Inflammatory macrophage (primary cell): ENCODE data around the gene IKZF4.
"Not testable (repeated sequence)": the region's sequence is repeated elsewhere in the genome, so short reads cannot be mapped to it uniquely, and the experiment has no call there.

Experiments used
- DNase-seq, 2 donors: peaks; one replicate each; pipeline ENCODE4 v3.0.0-alpha.2; 2020 to 2022

Gene IKZF4

DNA sequence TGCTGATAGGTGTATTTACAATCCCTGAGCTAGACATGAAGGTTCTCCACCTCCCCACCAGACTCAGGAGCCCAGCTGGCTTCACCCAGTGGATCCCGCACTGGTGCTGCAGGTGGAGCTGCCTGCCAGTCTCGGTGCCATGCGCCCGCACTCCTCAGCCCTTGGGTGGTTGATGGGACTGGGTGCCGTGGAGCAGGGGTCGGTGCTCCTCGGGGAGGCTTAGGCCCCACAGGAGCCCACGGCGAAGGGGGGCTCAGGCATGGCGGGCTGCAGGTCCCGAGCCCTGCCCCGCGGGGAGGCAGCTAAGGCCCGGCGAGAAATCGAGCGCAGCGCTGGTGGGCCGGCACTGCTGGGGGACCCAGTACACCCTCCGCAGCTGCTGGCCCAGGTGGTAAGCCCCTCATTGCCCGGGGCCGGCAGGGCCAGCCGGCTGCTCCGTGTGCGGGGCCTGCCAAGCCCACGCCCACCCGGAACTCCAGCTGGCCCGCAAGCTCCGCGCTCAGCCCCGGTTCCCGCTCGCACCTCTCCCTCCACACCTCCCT, 20.8 kb upstream of the IKZF4 start:
- not testable (repeated sequence) for DNase-seq

DNA sequence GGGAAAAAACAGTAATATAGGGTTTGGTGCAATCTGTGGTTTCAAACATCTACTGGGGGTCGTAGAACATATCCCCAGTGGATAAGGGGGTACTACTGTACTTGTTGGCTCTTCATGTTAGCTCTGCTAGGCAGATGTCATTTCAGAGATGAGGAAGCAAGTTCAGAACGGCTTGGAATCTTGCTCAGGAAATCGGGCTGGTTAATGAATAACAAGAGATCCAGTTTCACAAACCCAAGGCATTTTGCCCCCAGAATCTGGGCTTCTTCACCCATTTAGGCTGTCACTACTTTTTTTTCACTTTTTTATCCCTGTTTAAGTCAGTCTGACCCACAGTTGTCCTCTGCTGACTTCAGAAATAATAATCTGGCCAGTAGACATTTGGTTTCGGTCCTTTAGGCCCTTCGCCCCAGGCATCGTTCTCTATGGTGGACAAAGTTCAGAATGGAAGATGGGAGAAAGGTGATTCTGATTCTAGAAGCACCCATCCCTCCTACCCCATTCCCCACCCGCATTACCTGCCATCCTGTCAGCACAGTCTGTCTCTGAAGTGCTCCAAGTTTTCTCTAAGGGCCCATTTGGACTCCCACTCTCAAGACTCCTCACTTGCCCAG, 19.2 kb upstream of the IKZF4 start:
- DNase-seq = no peak

DNA sequence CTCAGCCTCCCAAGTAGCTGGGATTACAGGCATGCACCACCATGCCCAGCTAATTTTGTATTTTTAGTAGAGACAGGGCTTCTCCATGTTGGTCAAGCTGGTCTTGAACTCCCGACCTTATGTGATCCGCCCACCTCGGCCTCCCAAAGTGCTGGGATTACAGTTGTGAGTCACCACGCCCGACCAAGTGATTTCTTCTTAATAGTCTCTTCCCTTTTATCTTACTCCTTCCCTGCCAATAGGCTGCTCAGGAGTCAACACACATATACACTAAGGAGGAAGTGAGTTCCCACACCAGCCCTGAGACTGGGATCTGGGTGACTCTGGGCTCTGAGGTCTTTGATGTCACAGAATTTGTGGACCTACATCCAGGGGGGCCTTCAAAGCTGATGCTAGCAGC, 17.5 kb upstream of the IKZF4 start:
- peak; percentile 85 to 89 for DNase-seq

DNA sequence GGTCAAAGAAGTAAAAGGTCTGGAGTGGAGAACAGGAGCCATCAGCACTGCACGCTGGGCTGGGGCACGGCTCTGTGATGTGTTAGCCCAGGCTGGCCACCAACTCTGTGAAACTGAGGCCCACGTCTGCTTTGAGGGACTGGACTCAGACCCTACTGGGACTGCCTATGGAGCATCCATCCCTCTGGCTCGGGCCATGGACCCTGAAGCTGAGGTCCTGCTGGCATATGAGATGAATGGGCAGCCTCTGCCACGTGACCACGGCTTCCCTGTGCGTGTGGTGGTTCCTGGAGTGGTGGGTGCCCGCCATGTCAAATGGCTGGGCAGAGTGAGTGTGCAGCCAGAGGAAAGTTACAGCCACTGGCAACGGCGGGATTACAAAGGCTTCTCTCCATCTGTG, 16.6 kb upstream of the IKZF4 start:
- no peak for DNase-seq

DNA sequence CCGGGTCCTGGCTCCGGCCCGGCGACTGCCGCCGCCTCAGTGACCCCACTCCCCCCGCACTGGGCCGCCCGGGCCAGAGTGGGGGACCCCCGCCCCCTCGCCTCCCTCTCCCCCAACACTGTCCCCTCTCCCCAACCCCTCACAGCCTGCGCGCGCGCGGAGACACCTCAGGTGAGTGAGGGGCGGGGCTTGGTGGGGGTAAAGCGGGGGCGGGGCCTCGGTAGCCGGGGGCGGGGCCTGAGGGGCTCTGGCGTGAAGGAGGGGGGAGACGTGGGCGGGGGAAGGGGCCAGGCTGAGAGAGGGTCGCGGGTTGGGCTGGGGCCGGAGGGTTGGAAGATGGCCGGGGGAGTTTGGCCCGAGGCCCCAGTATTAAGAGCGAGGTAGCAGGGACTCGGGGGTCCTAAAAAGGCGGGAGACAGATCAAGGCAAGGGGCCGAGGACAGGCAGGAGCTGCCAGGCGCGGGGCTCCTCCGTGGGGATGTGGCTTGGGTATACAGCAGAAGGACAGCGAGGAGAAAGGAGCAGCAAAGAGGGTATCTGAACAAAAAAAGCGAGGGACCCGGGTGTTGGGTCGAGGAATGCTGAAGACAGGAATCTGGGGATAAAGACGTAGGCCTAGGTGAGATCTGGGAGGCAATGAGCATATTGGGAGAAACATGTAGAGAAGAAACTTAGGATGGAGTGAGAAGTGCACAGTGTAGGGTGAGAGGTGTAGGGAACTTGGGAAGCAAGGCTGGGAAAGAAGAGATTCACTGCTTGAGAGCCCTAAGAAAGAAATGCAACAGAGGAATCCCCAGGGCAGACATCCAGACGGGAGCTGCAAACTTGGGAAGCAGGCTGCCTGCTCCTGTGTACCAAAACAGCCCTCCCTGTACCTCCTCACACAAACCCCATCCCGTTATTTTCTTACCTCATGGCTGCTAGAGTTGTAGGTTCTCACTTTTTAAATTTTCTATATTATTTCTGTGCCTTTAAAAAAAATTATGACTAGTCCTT, 13.0 kb upstream of the IKZF4 start:
- DNase-seq = no peak

DNA sequence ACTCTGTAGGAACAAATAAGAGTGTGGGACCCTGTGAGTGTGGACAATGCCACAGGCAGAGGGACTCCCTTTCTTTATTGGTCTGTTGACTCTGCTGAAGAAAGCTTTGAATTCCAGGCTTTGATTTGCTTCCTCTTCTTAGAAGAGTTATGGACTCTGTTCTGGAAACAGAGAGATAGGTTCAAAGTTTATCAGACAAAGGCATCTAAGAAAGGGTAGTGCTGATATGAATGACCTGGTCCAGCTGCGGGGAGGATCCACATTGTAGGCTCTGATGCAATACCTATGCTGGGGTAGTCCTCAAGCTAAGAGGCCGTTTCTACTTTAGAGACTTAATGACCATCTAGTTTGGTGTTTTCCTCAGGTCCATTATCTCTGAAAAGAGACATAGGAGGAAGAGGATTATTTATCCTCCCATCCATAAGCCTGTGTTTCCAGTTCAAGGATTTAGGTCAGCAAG, 10.7 kb upstream of the IKZF4 start:
- DNase-seq = no peak

DNA sequence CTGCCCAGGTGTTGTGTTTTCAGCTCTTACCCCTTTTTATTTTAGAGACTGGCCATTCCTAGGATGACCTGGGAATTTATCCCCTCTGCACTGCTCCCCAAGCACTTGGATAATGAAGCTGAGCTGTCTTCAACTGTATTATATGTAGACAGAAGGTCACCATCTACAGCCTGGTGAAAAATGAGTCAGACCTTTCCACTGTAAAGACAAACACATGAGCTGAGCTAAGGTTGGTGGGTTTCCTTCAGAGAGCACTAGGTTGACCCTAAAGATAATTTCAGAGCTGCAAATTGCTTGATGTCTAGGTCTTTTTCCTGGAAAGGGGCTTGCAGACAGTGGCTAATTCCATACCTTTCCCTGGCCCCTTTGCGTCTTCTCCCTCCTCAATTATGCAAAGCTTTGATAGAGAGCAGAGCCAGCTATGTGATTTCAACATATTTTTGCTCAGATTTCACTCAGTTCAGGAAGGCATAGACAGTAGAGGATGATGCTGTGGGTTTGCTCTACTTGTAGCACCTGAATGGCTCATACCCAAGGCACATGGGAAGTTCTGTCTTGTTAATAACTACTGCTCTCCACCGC, 9.2 kb upstream of the IKZF4 start:
- DNase-seq = no peak

DNA sequence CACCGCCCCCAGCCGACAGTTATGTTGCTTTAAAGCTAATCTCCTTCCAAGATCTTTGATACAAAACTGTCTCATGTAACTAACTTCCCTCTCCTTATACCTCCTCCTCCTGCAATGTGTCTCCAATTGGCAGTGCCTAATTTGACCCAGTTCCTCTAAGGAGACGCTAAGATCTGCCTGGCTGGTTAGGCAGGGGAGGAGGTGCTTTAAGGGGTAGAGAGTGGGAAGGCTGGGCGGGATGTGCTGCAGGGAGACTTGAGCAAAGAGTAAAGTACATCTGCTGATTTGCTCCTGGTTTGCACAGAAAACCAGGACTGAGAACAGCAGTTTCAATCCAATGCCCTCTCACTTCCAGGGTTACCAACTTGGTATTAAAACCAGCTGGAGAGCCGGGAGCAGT, 7.4 kb upstream of the IKZF4 start:
- DNase-seq = peak; percentile 15 to 18

DNA sequence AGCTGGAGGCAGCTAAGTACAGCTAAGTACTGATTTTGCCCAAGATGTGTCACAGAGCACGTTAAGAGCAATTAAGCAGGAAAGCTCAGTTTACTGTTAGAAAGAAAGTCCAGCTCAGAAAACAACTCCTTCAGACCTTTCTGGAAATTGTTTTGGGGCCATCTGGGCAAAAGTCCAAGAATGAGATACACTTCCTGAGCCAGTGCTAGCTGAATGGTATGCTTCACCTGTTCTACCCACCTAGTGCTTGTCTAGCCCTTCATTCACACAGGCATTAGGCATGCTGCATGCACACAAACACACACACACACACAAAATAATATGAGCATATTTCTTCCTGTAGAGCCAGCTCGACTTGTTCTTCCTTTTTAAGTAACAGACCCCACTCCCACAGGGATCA, 6.6 kb upstream of the IKZF4 start:
- DNase-seq = no peak

DNA sequence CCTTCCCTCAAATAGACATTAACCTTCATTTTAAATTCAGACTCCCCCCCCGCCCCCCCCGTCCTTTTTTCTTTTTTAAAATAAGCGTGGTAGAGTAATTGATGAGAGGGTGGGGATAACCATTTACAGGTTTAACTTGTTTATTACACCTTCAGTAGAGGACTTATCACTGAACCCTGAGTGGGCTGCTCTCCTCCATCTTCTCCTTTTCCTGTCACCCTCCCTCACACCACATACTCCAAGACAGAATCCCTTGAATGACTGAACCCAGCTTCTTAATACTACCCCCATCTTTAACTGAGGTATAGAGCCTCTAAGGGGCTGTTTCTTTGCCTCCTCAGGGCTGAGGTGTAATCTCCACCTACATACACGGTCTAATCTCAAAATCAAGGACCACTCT, 3.7 kb upstream of the IKZF4 start:
- DNase-seq = no peak

DNA sequence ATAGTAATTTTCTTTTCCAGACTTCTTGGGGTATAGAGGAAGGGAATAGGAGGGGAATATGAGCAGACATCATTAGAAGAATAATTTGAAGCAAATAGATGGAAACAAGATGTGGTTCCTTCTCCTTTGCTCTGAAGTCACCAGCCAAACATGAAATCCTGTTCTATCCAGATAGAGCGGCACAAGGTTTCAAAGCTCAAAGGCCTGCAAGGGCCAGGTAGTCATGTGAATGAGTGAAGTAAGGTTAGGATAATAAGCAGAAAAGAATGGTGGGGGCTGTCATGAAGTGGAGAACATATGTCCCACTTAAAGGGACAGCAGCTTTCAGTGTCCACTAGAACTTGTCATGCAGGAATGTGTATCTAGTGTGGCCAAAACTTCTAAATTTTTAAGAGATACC, 2.5 kb upstream of the IKZF4 start:
- no peak for DNase-seq

DNA sequence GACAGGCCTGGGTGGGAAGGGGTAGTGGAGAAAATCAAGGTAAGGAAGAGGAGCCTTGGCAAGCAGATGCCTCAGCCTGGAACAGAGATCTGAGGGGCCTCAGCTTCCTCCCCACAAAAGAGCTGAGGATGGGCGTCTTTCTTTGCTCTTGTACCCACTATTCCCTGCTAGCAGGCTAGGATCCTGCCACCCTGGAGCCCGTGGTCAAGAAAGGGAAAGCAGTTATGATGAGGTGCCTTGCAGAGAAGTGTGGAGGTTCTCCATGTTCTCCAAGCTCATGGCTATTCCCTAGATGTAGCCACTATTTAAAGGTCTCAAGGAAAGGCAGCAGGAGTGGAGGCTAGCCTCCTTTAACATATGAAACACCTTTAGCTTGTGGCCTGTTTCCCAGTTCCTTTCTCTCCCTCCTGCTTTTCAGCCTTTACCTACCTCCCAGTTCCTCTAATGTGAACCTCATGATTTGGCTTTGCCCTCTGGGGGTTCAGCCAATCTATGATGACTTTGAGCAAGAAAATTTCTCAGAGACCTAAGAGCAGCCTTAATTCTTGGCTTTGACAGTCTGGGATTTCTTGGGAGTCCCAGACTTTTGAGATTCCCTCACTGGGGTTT, 1.1 kb downstream of the IKZF4 start:
- DNase-seq = no peak

DNA sequence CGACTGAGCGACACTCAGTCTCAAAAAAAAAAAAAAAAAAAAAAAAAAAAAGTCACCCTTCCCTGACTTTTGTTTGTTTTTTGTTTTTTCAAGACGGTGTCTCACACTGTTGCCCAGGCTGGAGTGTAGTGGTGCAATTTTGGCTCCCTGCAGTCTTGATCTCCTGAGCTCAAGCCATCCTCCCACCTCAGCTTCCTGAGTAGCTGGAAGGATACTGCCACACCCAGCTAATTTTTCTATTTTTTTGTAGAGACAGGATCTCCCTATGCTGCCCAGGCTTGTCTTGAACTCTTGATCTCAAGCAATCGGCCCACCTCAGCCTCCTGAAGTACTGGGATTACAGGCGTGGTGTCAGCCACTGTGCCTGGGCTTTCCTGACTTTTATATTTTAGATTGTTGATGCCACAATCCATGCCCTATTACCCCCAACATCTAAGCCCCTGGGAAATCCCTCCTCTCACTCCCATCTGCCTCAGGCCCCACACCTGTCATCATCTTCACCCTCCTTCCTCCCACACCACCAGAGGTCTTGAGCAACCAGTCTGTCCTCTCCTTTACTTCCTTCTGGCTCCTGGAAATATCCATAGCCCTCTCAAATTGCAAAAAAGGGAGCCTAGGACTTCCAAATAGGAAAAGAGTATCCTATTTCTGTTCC, 7.8 kb downstream of the IKZF4 start:
- DNase-seq = no peak

DNA sequence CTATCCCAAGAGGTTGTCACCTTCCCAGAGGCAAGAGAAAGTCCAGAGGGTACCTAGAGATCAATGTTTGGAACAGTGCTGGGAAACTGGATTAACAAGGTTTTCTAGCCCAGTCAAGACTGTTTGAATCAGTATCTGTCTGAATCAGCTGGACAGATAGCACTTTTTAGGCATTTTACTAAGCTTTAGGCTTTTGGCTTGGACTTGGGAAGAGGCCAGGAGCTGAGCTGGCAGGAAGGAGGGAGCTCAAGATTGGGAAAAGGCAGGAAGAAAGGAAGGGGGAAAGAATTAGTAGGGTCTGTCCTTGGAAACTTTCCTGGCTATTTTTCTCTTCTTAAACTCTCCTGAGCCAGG, 8.3 kb downstream of the IKZF4 start:
- no peak for DNase-seq

DNA sequence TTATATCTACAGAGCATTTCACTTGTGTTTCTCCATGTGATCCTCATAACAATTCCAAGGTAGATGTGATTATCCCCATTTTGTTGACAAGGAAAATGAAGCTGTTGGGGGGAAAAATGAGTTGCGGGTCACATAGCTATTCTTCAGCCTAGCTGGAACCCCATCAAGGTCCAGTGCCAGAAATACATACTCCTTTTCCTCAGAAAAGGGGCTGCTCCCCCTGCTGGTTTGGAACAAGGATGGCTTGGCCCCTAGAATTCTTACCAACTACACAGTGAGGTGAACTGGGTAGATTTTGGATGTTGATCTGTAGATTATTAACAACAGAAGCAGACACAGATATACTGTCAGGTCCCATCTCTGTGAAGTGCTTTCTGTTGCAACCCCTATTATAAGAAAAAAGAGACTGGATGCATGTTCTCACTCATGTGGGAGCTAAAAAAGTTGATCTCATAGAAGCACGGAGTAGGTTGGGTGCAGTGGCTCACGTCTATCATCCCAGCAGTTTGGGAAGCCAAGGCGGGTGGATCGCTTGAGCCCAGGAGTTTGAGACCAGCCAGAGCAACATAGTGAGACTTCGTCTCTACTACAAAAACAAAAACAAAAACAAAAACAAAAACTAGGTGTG, 8.9 kb downstream of the IKZF4 start:
- peak; percentile 60 to 72 for DNase-seq

DNA sequence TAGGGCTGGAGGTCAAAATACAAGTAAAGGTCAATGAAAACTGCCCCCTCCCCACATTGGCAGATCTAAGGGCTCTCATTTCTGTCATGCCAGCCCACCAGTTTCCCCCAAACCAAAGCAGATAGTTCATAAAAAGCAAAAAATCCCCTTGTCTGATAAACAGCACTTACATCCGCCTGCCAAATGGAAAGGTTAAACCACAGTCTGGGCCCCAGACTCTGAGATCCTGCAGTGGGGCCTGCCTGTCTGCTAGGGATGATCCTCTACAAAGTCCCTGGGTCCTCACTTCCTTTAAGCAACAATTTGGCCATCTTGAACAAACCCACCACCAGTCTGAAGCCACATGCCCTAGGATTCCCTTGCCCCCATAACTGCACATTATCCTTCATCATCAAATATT, 11.1 kb downstream of the IKZF4 start:
- no peak for DNase-seq

DNA sequence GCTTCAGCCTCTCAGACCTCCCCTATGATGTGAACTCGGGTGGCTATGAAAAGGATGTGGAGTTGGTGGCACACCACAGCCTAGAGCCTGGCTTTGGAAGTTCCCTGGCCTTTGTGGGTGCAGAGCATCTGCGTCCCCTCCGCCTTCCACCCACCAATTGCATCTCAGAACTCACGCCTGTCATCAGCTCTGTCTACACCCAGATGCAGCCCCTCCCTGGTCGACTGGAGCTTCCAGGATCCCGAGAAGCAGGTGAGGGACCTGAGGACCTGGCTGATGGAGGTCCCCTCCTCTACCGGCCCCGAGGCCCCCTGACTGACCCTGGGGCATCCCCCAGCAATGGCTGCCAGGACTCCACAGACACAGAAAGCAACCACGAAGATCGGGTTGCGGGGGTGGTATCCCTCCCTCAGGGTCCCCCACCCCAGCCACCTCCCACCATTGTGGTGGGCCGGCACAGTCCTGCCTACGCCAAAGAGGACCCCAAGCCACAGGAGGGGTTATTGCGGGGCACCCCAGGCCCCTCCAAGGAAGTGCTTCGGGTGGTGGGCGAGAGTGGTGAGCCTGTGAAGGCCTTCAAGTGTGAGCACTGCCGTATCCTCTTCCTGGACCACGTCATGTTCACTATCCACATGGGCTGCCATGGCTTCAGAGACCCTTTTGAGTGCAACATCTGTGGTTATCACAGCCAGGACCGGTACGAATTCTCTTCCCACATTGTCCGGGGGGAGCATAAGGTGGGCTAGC, 13.9 kb downstream of the IKZF4 start:
- no peak for DNase-seq

DNA sequence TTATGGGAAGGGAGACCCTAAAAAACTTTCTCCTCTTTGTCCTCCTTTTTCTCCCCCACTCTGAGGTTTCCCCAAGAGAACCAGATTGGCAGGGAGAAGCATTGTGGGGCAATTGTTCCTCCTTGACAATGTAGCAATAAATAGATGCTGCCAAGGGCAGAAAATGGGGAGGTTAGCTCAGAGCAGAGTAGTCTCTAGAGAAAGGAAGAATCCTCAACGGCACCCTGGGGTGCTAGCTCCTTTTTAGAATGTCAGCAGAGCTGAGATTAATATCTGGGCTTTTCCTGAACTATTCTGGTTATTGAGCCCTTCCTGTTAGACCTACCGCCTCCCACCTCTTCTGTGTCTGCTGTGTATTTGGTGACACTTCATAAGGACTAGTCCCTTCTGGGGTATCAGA, 16.3 kb downstream of the IKZF4 start:
- DNase-seq = no peak

DNA sequence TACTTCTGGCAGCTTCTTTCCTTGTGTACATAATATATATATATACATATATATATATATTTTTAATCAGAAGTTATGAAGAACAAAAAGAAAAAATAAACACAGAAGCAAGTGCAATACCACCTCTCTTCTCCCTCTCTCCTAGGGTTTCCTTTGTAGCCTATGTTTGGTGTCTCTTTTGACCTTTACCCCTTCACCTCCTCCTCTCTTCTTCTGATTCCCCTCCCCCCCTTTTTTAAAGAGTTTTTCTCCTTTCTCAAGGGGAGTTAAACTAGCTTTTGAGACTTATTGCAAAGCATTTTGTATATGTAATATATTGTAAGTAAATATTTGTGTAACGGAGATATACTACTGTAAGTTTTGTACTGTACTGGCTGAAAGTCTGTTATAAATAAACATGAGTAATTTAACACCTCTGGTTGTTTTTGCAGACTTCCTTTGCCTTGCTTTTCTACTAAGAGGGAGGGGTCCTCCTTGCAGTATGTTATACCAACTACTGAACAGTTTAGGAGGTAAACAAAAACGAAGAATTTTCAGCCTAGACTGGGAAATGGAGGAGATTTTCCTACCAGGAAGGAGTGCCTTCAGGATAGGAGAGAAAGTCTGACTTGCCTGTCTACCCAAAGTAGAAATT, 17.3 kb downstream of the IKZF4 start:
- DNase-seq = no peak

DNA sequence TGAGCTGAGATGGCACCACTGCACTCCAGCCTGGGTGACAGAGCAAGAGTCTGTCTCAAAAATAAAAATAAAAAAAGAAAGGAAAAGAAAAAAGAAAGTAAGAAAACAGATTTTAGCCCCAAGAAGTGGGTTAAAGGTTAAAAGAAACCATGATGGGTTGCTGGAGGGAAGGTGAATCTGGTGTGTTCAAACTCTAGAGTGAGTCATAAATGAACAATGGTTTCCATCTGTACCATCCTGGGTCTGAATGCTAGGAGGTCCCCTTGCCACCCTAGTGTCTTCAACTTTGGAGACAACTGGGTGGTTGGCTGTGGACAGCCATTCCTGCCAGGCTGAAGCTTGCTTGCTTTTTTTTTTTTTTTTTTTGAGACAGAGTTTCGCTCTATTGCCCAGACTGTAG, 19.3 kb downstream of the IKZF4 start:
- no peak for DNase-seq
